Adipocyte (in vitro differentiated cells): ENCODE results near the gene ARHGEF38.
"Not testable (repeated sequence)": the region's sequence is repeated elsewhere in the genome, so short reads cannot be mapped to it uniquely, and the experiment has no call there.

Source experiments
- DNase-seq: peaks from one replicate; pipeline ENCODE4 v3.0.0-alpha.2; 2015; ENCODE audit warnings: low read depth
- H3K27me3 ChIP-seq: replicated peaks from 2 replicates; pipeline ENCODE4 v1.7.0; 2013; ENCODE audit warnings: mild to moderate bottlenecking, low read length, moderate library complexity; ENCODE audit not compliant: control insufficient read depth, insufficient read depth
- H3K36me3 ChIP-seq: 2 replicates; pipeline ENCODE4 v1.7.0; 2013; ENCODE audit warnings: low read length, mild to moderate bottlenecking, moderate library complexity; ENCODE audit not compliant: control insufficient read depth, insufficient read depth, severe bottlenecking
- H3K4me1 ChIP-seq: 2 replicates; pipeline ENCODE4 v1.7.0; 2013; ENCODE audit warnings: mild to moderate bottlenecking, low read length, moderate library complexity; ENCODE audit not compliant: control insufficient read depth, insufficient read depth
- H3K4me3 ChIP-seq: 2 replicates; pipeline ENCODE4 v1.7.0; 2013; ENCODE audit warnings: mild to moderate bottlenecking, low read length, moderate library complexity
- H3K9ac ChIP-seq: 2 replicates; pipeline ENCODE4 v1.7.0; 2013; ENCODE audit warnings: mild to moderate bottlenecking, low read length, moderate library complexity
- H3K9me3 ChIP-seq: 2 replicates; pipeline ENCODE4 v1.7.0; 2013; ENCODE audit warnings: mild to moderate bottlenecking, low read length, moderate library complexity; ENCODE audit not compliant: control insufficient read depth

Gene ARHGEF38

GRCh38 chr4:105725623-105726022, 173.2 kb downstream of the ARHGEF38 start:
- no peaks in the 10 kb centered on the region for H3K4me1 ChIP-seq
- H3K9me3 ChIP-seq = peaks cover 4% of the 10 kb centered on the region
- no peaks in the 10 kb centered on the region for H3K27me3 ChIP-seq
- peaks cover 5% of the 10 kb centered on the region for H3K36me3 ChIP-seq
- H3K4me3 ChIP-seq = no peak overlapping the region
- no peak overlapping the region for H3K9ac ChIP-seq
- no peak for DNase-seq

GRCh38 chr4:105729895-105730294, 177.5 kb downstream of the ARHGEF38 start:
- H3K4me1 ChIP-seq, H3K27me3 ChIP-seq, H3K4me3 ChIP-seq, H3K9ac ChIP-seq, H3K9me3 ChIP-seq, H3K36me3 ChIP-seq, DNase-seq: not testable (repeated sequence)
